Measurements from ENCODE around the gene ROBO1.

ROBO1 gene

DNA sequence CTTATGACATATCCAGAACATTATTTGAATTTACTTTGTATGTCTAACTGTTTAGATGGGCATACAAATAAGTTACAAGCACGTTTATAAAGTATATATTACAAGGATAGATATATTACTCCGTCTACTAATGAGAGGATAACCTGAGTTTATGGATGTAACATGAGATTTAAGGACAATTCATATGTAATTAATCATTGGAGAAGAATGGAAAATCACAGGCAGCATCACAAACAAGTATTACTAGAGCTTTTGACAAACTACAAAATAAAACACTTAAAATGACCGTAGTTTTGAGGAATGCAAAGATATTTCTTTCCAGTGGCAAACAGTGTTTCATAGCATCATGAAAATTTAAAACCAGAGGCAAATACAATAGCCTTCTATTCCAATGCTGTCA lies 113.8 kb downstream of the ROBO1 start:
- Histone ChIP-seq H3K36me3 (ENCODE audit: insufficient read depth) (no peaks in the 10 kb centered on the region), H4K20me1 (ENCODE audit: insufficient read depth) (no peaks in the 10 kb centered on the region), H3K79me2 (ENCODE audit: insufficient read depth, low read depth) (no peaks in the 10 kb centered on the region), H3K4me3 (IDR thresholded peaks at IDR 0.05; ENCODE audit: insufficient read depth, low read depth, low read length) (no peak overlapping the region), H3K27me3 (ENCODE audit: insufficient read depth, low read depth) (no peaks in the 10 kb centered on the region), H2AFZ (ENCODE audit: low read depth) (no peak overlapping the region), H3K4me2 (no peak overlapping the region), H3K27ac (no peak overlapping the region), H3K4me1 (ENCODE audit: low read depth, poor library complexity, severe bottlenecking) (no peaks in the 10 kb centered on the region), H3K9ac (no peak overlapping the region)
- TF ChIP-seq CTCF (conservative IDR thresholded peaks at IDR 0.05; ENCODE audit: low read depth, low read length), result no peak

DNA sequence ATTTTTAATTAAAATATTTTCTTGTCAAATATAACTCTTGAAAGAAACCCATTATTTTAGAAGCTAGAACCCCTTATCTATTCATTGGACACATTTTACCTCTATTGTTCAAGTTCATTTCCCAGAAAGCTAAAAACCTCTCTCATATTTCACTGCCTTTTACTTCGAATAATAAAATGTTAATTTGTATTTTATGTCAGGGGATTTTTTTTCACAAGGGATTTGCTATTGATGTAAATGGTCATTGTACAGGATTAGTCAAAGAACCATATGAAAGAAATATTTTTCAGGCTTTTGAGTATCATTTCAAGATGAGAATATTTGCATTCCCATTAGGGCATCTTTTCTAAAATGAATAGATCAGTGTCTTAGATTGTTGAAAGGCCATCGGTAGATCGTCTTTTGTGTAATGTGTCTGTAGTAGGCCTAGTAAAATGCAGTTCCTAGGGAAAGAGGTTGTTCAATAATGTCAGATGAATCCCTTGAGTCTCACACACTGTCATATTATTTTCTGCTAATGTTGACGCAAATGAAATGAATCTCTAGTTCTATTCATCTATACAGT lies 114.5 kb downstream of the ROBO1 start:
- no peak overlapping the region for H2AFZ ChIP-seq (ENCODE audit: low read depth)
- H3K4me1 ChIP-seq (ENCODE audit: low read depth, poor library complexity, severe bottlenecking), result no peaks in the 10 kb centered on the region
- no peak overlapping the region for H3K9ac ChIP-seq
- no peaks in the 10 kb centered on the region for H3K27me3 ChIP-seq (ENCODE audit: insufficient read depth, low read depth)
- no peaks in the 10 kb centered on the region for H4K20me1 ChIP-seq (ENCODE audit: insufficient read depth)
- H3K4me3 ChIP-seq (IDR thresholded peaks at IDR 0.05; ENCODE audit: insufficient read depth, low read depth, low read length), result no peak overlapping the region
- H3K36me3 ChIP-seq (ENCODE audit: insufficient read depth), result no peaks in the 10 kb centered on the region
- no peak overlapping the region for H3K27ac ChIP-seq
- H3K4me2 ChIP-seq, result no peak overlapping the region
- TF ChIP-seq CTCF (conservative IDR thresholded peaks at IDR 0.05; ENCODE audit: low read depth, low read length), result no peak
- H3K79me2 ChIP-seq (ENCODE audit: insufficient read depth, low read depth), result no peaks in the 10 kb centered on the region

DNA sequence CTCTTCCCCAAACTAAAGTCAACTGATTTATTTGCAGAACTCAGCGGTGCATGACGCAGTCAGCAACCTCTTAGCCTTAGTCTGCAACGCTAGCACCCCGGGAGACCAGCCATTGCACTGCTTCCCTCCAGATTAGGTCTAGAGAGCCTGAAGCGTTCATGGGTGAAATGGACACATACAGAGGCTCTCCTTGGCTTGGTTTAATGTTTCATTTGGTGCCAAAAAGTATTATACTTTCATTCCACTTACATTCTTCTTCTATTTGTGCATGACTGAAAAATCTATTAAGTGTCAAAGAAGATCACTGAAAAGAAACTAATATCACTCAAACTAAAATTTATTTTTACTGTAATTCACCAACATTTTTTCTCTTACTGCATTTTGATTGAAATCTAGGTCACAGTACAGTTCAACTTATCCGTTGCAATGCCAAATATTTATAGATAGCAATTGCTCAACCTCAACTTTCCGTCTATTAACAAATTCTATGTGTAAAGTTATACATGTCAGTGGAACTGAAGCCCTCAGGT lies 116.2 kb downstream of the ROBO1 start:
- H3K4me1 ChIP-seq (ENCODE audit: low read depth, poor library complexity, severe bottlenecking), result no peaks in the 10 kb centered on the region
- no peak overlapping the region for H3K4me2 ChIP-seq
- H3K9ac ChIP-seq, result no peak overlapping the region
- no peak overlapping the region for H3K27ac ChIP-seq
- H3K79me2 ChIP-seq (ENCODE audit: insufficient read depth, low read depth), result no peaks in the 10 kb centered on the region
- H2AFZ ChIP-seq (ENCODE audit: low read depth), result no peak overlapping the region
- no peaks in the 10 kb centered on the region for H3K36me3 ChIP-seq (ENCODE audit: insufficient read depth)
- H3K27me3 ChIP-seq (ENCODE audit: insufficient read depth, low read depth), result no peaks in the 10 kb centered on the region
- no peak overlapping the region for H3K4me3 ChIP-seq (IDR thresholded peaks at IDR 0.05; ENCODE audit: insufficient read depth, low read depth, low read length)
- no peak for TF ChIP-seq CTCF (conservative IDR thresholded peaks at IDR 0.05; ENCODE audit: low read depth, low read length)
- no peaks in the 10 kb centered on the region for H4K20me1 ChIP-seq (ENCODE audit: insufficient read depth)

- no peak for TF ChIP-seq CTCF (conservative IDR thresholded peaks at IDR 0.05; ENCODE audit: low read depth, low read length)
- Histone ChIP-seq H3K9ac (no peak overlapping the region), H2AFZ (ENCODE audit: low read depth) (no peak overlapping the region), H3K36me3 (ENCODE audit: insufficient read depth) (no peaks in the 10 kb centered on the region), H3K4me3 (IDR thresholded peaks at IDR 0.05; ENCODE audit: insufficient read depth, low read depth, low read length) (no peak overlapping the region), H4K20me1 (ENCODE audit: insufficient read depth) (no peaks in the 10 kb centered on the region), H3K27me3 (ENCODE audit: insufficient read depth, low read depth) (no peaks in the 10 kb centered on the region), H3K27ac (no peak overlapping the region), H3K4me2 (no peak overlapping the region), H3K4me1 (ENCODE audit: low read depth, poor library complexity, severe bottlenecking) (no peaks in the 10 kb centered on the region), H3K79me2 (ENCODE audit: insufficient read depth, low read depth) (no peaks in the 10 kb centered on the region)
Measured at GRCh38 chr3:79639855-79640254, 127.9 kb downstream of the ROBO1 start.
